Ovary (tissue), 9 donors: ENCODE data around the gene C6orf62. TPM values are rescaled to one million over a fixed set of nuclear protein-coding genes. Genes with fewer than 3 reads are reported as not detected.

Experiments
- DNase-seq, 5 donors: peaks; one replicate each; pipeline ENCODE4 v3.0.0-alpha.2; 2019 to 2020
- H3K27ac ChIP-seq, 2 donors: fragments of 200-600 bp; one replicate each; pipeline versions ENCODE4 v1.5.1 to v1.8.0; 2019 to 2022
- H3K27me3 ChIP-seq: fragments of 200-600 bp; one replicate; pipeline ENCODE4 v1.8.0; 2022
- H3K36me3 ChIP-seq: fragments of 200-600 bp; sonication (generic); one replicate; pipeline ENCODE4 v1.5.1; 2019
- H3K4me1 ChIP-seq: one replicate; pipeline ENCODE4 v1.8.1; 2013; ENCODE audit warnings: mild to moderate bottlenecking, moderate library complexity; ENCODE audit not compliant: insufficient read depth
- H3K4me3 ChIP-seq: fragments of 200-600 bp; sonication (generic); one replicate; pipeline ENCODE4 v1.5.1; 2017
- H3K9me3 ChIP-seq, 2 donors: fragments of 200-600 bp in 1 of 2; sonication (generic) in 1 of 2; one replicate each; pipeline versions ENCODE4 v1.5.1 to v1.8.1; 2013 to 2019; ENCODE audit warnings: mild to moderate bottlenecking in 1 of 2, moderate library complexity in 1 of 2
- CTCF ChIP-seq, 3 donors: fragments of 450-650 bp in 2 of 3; fragments of 200-600 bp in 1 of 3; IDR thresholded peaks; one replicate each; pipeline versions ENCODE4 v1.5.1 to v1.8.0; 2016 to 2022; ENCODE audit warnings: antibody characterized with exemption in 3 of 3, mild to moderate bottlenecking in 1 of 3
- EP300 ChIP-seq: sonication (generic); formaldehyde crosslinking; IDR thresholded peaks from one replicate; pipeline ENCODE4 v1.6.1; 2017; ENCODE audit warnings: antibody characterized with exemption
- POLR2A ChIP-seq: fragments of 450-650 bp; IDR thresholded peaks from one replicate; pipeline ENCODE4 v1.6.1; 2017; ENCODE audit warnings: antibody characterized with exemption, mild to moderate bottlenecking, moderate library complexity
- WGBS, 3 donors: extraction: QIAGEN DNeasy Blood & Tissue Kit in 1 of 3; methylation state at CpG; one replicate each; pipeline versions ENCODE4 v1.1.5 to v1.1.7; 2013 to 2017; 5-methylcytosine and 5-hydroxymethylcytosine counted together
- intact Hi-C, 4 donors: fragments of 100-400 bp; cut with DNase I; formaldehyde crosslinking; loops; one replicate each; pipeline versions ENCODE4 v1.11.0 to v1.15.1; 2022 to 2023
- polyA plus RNA-seq, 2 donors: library from polyadenylated mRNA; stranded (reverse); fragments of 200-250 nt in 1 of 2; fragments of 350-450 nt in 1 of 2; fragmentation: Illumina TruSeq in 1 of 2; extraction: RNeasy Lipid Tissue Mini Kit (QIAGEN cat#74804) in 1 of 2; gene quantifications; one replicate each; pipeline ENCODE4 v1.2.3, GENCODE V29; 2013 to 2014
- total RNA-seq, 7 donors: library from RNA; depleted of rRNA in 2 of 7; stranded (reverse); fragments of >200 nt in 2 of 7; fragmentation: NEBNext Ultra II Directional in 3 of 7; extraction: Animal tissue kit (Norgen Biotek cat#: 25700) in 3 of 7; gene quantifications; one replicate each; pipeline versions ENCODE4 v1.1.0 to v1.2.4, GENCODE V29; 2016 to 2023
- donor health status: DM: no; HTN: no; CAD: no; lungs with moderate emphysema.
- donor health status: DM: no; HTN: no; CAD: no.
- donor health status: Bipolar disorder and iron deficiency.
- donor health status: DM: yes; HTN: yes; CAD: no.
- donor health status: DM: no; HTN: no; CAD: no.
- donor health status: DM: yes; HTN: yes; CAD: no.

Gene C6orf62
- total and polyA plus RNA-seq, 9 donors = 40.6 to 101 (median 76.0) TPM

GRCh38 chr6:24658573-24659560 lies 60.1 kb downstream of the C6orf62 start:
- Histone ChIP-seq H3K27ac (no peak overlapping the region), H3K4me1 (peaks cover 5% of the 10 kb centered on the region), H3K4me3 (no peak overlapping the region), H3K27me3 (no peaks in the 10 kb centered on the region), H3K36me3 (no peaks in the 10 kb centered on the region), H3K9me3 (no peaks in the 10 kb centered on the region)
- intact Hi-C loops = no loop called here
- no peak for DNase-seq
- WGBS, 3 donors = 68 to 74% (median 72%) methylated on average over 9 of the region's 9 CpGs
- TF ChIP-seq POLR2A (no peak), EP300 (no peak), CTCF (IDR thresholded peaks at IDR 0.05) (no peak)

GRCh38 chr6:24655215-24655614 lies 63.7 kb downstream of the C6orf62 start:
- peaks cover 2% of the 10 kb centered on the region for H3K4me1 ChIP-seq
- H3K27me3 ChIP-seq = no peaks in the 10 kb centered on the region
- no peak overlapping the region for H3K27ac ChIP-seq
- no peaks in the 10 kb centered on the region for H3K36me3 ChIP-seq
- intact Hi-C loops = no loop called here
- WGBS, 3 donors = 86 to 88% (median 86%) methylated on average over 1 of the region's 1 CpG
- H3K9me3 ChIP-seq = no peaks in the 10 kb centered on the region
- no peak overlapping the region for H3K4me3 ChIP-seq
- no peak for DNase-seq
- TF ChIP-seq POLR2A (no peak), CTCF (IDR thresholded peaks at IDR 0.05) (no peak), EP300 (no peak)

Other genes starting within 250 kb of the C6orf62 start
- 1 to 10 TPM; 2.0 to 3.3 (median 3.0) TPM for gene GPLD1, start 229.6 kb downstream of the C6orf62 start, total RNA-seq
- gene GPLD1, start 229.6 kb downstream of the C6orf62 start, polyA plus RNA-seq = 1 to 10 TPM; 1.2 to 2.3 TPM
- 10 to 100 TPM in 4 of 7 donors, 1 to 10 TPM in 3; 5.4 to 17.0 (median 10.1) TPM for gene ALDH5A1, start 224.2 kb downstream of the C6orf62 start, total RNA-seq
- gene ALDH5A1, start 224.2 kb downstream of the C6orf62 start, polyA plus RNA-seq = 10 to 100 TPM in 1 of 2 donors, 1 to 10 TPM in 1; 4.1 to 14.1 TPM
- gene KIAA0319, start 73.0 kb downstream of the C6orf62 start, total RNA-seq = 1 to 10 TPM in 1 of 7 donors, under 1 TPM in 5, not detected in 1; 0.05 to 2.0 (median 0.16) TPM
- under 1 TPM; 0.01 to 0.08 TPM for gene KIAA0319, start 73.0 kb downstream of the C6orf62 start, polyA plus RNA-seq
- 10 to 100 TPM; 22.4 to 31.0 (median 26.7) TPM for gene TDP2, start 52.3 kb downstream of the C6orf62 start, total RNA-seq
- gene TDP2, start 52.3 kb downstream of the C6orf62 start, polyA plus RNA-seq = 10 to 100 TPM; 26.7 to 29.8 TPM
- 10 to 100 TPM in 3 of 7 donors, 1 to 10 TPM in 4; 3.4 to 11.9 (median 9.8) TPM for gene ACOT13, start 52.1 kb downstream of the C6orf62 start, total RNA-seq
- 10 to 100 TPM in 1 of 2 donors, 1 to 10 TPM in 1; 6.3 to 32.2 TPM for gene ACOT13, start 52.1 kb downstream of the C6orf62 start, polyA plus RNA-seq
- gene GMNN, start 55.8 kb upstream of the C6orf62 start, total RNA-seq = 10 to 100 TPM in 2 of 7 donors, 1 to 10 TPM in 5; 4.7 to 36.1 (median 8.8) TPM
- gene GMNN, start 55.8 kb upstream of the C6orf62 start, polyA plus RNA-seq = 10 to 100 TPM; 17.5 to 26.7 TPM
- gene ARMH2, start 79.8 kb upstream of the C6orf62 start, total RNA-seq = not detected
- not detected for gene ARMH2, start 79.8 kb upstream of the C6orf62 start, polyA plus RNA-seq
- 10 to 100 TPM in 1 of 7 donors, 1 to 10 TPM in 6; 1.1 to 14.4 (median 4.5) TPM for gene RIPOR2, start 216.8 kb upstream of the C6orf62 start, total RNA-seq
- 1 to 10 TPM; 3.6 to 8.1 TPM for gene RIPOR2, start 216.8 kb upstream of the C6orf62 start, polyA plus RNA-seq